Iris pigment epithelial cell (primary cell): ENCODE measurements around the gene HMGB4.

Experiments
- DNase-seq: peaks from one replicate; pipeline ENCODE4 v3.0.0-alpha.2; 2011; ENCODE audit warnings: low read depth

Gene HMGB4

DNA sequence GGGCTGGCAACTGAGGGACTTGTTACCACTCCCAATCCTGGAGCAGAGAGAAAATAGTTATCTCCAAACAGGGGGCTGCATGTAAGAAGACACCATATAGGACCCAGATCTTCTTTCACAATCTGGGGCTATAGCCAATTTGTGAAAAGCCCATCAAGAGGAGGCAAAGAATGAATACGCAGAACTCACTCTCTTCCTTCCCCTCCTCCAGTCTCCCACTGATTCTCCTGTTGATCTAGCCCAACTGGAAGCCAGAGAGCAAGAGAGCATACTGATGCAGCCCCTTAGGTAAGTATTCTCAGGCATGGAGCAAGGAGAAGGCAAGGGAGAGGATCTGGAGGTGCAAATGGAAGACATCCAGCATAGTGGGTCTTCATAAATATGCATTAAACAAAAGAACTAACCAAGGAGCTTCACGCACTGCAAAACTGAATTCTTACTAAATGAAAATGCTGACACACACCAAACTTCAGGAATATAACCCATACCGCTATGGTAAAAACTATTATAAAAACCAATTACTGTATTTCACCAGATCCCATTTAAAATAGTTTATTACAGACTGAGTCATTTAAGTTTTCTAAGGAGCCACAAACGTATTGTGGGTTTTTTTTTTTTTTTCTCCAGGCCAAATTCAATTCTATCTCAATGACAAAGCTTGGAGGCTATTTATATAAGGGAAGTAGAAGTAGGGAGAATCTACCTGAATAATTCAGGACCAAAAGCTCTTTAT lies 15.5 kb upstream of the HMGB4 start:
- no peak for DNase-seq

- no peak for DNase-seq
Observed at GRCh38 chr1:33849211-33849610, 14.7 kb upstream of the HMGB4 start.

DNA sequence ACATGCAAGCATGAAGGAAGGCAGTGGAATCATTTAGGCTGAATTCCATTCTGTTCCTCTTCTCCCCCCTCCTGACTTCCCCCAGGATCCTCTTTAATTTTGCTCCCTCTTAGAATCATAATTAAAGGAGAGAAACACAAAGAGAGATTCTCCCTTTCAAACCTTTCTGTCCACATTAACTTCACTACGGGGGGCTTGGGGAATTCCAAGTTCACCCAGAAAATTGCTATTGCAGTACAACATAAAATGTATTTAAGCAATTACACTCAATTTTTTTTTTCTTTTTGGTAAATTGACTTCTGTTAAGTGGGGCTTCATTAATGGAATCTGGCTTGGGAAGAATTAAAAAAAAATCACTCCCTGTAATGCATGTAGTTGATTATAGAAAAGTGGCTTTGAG lies 13.4 kb upstream of the HMGB4 start:
- DNase-seq, result no peak

DNA sequence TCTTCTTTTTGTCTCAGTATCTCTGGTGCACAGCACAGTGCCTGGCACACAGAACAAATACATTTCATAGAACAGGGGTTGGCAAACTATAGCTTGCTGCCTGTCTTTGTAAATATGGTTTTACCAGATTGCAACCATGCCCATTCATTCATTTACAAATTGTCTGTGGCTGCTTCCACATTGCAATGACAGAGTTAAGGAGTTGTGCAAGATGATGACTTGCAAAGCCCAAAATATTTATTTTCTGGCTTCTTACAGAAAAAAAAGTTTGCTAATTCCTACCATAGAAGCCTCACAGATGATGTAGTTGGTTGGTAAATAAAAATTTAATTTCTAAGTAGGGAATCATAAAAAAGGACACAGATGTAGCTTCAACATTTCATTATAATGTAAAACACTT lies 11.2 kb upstream of the HMGB4 start:
- no peak for DNase-seq

DNA sequence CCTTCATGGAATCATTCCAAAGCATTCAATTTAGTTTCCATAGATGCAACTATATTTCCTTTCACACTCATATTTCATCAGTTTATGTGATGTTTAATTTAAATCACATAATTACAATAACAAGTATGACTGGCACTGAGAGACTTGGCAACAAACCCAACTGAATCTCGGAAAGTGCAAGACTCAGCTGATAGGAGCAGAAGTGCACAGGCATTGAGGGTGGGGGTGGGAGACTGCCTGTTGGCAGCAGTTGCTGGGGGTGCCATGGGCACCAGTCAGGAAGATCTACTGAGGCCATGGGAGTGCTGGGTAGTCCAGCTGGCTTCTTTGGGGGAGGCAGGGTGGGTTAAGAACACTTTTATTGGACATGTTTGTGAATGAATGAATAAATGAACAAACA lies 10.4 kb upstream of the HMGB4 start:
- no peak for DNase-seq

- DNase-seq, result no peak
Observed at GRCh38 chr1:33854091-33854490, 9.8 kb upstream of the HMGB4 start.

DNA sequence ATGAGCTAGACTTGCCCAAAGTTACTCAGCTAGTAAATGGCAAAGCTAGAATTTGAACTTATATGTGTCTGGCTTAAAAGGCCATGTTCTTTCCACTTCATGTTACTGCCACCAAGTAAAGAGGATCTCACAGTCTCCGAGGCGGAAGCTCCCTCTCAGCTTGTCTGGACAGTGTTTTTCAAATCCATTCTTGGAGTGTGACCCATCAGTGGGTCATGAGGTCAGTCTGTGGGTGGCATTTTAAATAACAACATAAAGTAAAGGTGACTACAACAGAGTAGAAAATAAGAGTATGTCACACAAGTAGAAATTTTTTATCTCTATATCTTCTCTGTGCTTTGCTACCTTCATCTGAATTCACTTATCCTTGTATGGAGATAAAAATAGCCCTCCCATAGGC lies 3.2 kb upstream of the HMGB4 start:
- no peak for DNase-seq

GRCh38 chr1:33864460-33865389 lies 846 bp downstream of the HMGB4 start:
- no peak for DNase-seq

GRCh38 chr1:33866281-33866680 lies 2.4 kb downstream of the HMGB4 start:
- DNase-seq, result no peak

GRCh38 chr1:33867684-33868083 lies 3.8 kb downstream of the HMGB4 start:
- no peak for DNase-seq

DNA sequence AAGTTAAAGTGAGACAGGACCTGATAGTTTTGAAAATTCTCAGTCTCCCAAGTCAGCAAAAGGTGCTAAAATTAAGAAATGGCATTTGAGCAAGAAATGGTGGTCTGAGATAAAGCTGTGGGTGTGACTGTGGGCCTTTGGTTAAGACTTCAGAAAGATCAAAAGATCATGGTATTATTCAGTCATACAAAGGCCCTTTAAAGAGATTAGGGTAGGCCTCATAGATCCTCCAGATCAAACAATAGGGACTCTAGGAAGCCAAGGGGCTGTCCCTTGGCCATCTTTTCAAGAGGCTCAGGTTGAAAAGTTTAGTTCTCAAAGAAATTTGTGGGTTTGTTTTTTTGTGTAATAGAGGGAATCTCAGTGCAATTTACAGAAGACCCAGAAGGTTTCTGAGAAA lies 8.4 kb downstream of the HMGB4 start:
- no peak for DNase-seq

- no peak for DNase-seq
Observed at GRCh38 chr1:33872683-33873082, 8.8 kb downstream of the HMGB4 start.

DNA sequence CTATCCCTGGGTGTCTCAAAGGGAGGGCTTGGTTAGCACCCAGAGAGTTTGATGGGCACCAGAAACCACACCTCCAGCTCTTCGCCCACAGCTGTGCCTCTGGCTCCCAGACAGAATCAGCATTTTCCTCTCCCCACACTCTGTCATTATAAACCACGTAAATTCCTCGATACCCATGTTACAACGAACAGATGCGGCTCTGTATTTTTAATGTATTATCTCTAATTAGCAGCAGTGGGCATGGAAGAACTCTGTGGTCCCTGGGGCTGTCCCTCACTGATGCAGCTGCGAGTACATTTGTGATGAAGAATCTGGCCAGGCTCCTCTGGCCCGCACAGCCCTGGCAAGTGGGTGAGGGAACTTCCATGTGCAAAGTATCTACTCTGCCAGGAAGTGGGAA lies 10.8 kb downstream of the HMGB4 start:
- DNase-seq, result no peak

GRCh38 chr1:33875862-33876261 lies 12.0 kb downstream of the HMGB4 start:
- no peak for DNase-seq

GRCh38 chr1:33876970-33877650 lies 13.2 kb downstream of the HMGB4 start:
- no peak for DNase-seq

DNA sequence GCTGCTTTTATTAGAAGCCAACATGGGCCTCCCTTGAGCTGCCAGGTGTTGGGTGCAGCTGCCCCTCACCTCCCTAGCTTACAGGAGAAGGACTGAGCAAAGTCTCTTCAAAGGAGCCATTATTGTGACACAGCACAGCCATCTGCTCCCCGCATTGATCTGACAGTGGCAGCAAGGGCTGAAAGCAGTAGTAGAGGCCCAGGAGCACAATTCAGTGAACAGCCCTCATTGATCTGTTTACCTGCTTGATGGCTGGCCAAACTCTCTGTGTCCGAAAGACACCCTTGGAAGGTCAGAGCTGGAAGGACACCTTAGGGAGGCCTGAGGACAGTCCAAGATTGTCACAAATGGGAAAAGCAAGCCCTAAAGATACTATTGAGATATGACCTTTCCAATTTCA lies 14.5 kb downstream of the HMGB4 start:
- no peak for DNase-seq

- no peak for DNase-seq
Observed at GRCh38 chr1:33880305-33880704, 16.4 kb downstream of the HMGB4 start.

- no peak for DNase-seq
Observed at GRCh38 chr1:33886496-33886895, 22.6 kb downstream of the HMGB4 start.

GRCh38 chr1:33893147-33893830 lies 29.4 kb downstream of the HMGB4 start:
- DNase-seq, result no peak

GRCh38 chr1:33895396-33895795 lies 31.5 kb downstream of the HMGB4 start:
- no peak for DNase-seq

DNA sequence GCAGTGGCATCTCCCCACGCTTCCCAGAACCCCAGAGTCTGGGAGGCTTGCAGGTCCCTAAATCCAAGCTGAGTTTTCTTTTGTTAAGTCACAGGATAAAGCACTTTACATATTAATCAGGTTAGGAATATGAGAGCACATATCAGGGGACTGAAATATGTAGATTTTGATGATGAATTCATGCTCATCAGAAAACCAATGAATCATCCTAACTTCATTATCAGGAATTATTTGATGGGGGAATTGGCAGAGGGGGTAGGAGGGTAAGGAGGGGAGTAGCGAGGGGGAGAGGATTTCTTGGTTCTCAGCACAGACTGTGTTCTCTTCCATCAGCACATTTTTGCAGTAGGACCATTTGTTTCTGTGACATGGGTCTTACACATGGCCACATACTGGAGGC lies 32.1 kb downstream of the HMGB4 start:
- DNase-seq, result no peak

- no peak for DNase-seq
Observed at GRCh38 chr1:33897092-33897725, 33.3 kb downstream of the HMGB4 start.
